ACHN (cell line): ENCODE measurements around the gene URM1.
"Not testable (repeated sequence)": the region's sequence is repeated elsewhere in the genome, so short reads cannot be mapped to it uniquely, and the experiment has no call there.

Experiments used
- DNase-seq: peaks from one replicate; pipeline ENCODE4 v3.0.0-alpha.2; 2015
- in situ Hi-C: cut with HindIII; loops from 2 replicates; pipeline ENCODE4 v1.10.0; 2017; ENCODE audit warnings: low sequenced_read_pairs, low pct_ligation_motif_present, low pct_unique_long_range_greater_than_20kb

URM1 gene

DNA sequence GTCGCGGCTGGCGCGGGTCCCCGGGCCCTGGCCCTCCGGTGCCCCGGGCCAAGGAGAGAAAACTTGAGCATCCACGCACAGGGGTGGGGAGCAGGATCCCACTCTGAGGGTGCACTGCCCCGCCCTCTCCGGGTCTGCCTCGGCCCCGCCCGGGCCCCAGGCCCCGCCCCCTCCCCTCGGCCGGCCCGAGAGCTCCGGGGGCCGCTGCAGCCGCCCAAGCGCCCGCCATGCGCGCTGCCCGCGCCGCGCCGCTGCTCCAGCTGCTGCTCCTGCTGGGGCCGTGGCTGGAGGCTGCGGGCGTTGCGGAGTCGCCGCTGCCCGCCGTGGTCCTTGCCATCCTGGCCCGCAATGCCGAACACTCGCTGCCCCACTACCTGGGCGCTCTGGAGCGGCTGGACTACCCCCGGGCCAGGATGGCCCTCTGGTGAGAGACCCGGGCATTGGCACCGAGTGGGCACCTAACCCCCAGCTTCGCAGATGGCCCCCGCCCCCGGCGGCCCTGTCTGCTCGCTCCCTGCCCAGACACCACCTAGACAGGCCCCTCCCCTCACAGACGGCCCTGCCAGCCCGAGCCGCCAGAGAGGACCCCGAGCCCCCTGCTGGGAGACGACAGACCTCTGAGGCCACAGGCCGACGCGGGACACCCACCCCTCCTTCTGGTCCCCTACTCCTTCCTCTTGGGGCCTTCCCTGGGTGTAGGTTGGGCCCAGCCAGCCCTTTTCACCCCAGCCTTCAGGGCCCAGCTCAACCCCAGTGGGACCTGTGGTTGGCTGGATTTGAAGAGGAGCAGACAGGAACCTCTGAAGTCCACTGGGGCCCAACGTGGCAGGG lies 49.7 kb downstream of the URM1 start, which contains the start of gene CERCAM:
Gene CERCAM, plus strand, starts transcription at position 207 of the 831 bp plus-strand sequence. Its CDS starts 21 bp downstream, at position 228.
- peak; percentile 52 for DNase-seq
- in situ Hi-C loops: no loop called here

DNA sequence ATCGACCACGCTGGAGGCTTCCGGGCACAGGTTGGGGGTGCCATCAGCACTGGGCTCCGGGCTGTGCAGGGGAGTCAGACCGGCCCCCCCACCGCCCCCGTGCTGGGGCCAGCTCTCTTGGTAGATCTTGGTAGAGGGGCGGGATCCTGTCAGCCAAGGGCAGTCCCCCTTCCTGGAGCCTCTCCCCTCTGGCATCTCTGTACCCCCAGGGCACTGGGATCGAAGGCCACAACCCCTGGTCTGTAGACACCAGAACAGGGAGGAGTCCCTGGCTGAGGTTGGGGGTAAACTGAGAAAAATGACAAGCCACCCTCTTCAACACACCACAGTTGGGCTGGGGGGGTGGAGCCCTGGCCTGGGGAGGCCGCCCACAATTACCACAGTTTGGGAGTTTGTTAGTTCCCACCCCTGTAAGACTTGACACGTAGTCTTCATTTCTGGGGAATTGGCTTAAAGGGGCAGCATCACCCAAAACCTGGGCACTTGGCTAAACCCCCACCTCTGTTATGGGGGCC lies 50.4 kb downstream of the URM1 start:
- in situ Hi-C loops: no loop called here
- no peak for DNase-seq

DNA sequence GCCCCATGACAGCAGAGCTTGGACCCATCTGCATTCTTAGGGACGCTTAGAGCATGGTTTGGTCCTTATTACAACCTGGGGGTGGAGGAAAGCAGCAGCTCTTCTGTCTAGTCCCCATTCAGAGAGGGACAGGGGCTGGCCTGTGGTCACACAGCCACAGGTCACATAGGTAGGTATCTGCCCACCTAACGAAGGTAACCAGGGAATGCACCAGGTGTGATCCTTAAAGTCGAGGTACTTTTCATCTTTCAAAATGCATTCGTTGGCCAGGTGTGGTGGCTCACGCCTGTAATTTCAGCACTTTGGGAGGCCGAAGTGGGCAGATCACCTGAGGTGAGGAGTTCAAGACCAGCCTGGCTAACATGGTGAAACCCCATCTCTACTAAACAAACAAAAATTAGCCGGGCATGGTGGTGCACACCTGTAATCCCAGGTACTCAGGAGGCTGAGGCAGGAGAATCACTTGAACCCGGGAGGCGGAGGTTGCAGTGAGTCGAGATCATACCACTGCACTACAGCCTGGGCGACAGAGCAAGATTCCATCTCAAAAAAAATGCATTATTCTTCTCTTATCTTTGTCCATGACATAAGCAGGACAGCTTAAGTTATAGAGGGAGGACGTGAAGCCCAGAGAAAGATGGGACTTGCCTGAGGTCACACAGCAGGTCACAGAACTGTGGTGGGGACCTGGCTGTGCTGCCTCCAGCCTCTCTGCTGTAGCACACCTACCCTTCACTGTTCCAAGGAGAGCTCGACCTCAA lies 51.0 kb downstream of the URM1 start:
- in situ Hi-C loops, DNase-seq: not testable (repeated sequence)

DNA sequence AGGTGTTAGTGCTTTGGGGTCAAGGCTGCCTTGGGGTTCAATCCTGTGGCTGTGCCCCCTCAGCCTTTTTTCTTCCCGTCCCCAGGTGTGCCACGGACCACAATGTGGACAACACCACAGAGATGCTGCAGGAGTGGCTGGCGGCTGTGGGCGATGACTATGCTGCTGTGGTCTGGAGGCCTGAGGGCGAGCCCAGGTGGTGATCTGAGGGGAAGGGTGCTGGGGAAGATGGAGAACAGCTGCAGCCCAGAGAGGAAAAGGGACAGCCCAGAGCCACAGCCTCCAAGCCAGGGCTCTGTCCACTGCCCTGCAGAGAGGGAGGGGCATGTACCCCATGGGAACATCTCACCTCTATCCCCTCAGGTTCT lies 51.6 kb downstream of the URM1 start:
- no peak for DNase-seq
- in situ Hi-C loops: no loop called here

DNA sequence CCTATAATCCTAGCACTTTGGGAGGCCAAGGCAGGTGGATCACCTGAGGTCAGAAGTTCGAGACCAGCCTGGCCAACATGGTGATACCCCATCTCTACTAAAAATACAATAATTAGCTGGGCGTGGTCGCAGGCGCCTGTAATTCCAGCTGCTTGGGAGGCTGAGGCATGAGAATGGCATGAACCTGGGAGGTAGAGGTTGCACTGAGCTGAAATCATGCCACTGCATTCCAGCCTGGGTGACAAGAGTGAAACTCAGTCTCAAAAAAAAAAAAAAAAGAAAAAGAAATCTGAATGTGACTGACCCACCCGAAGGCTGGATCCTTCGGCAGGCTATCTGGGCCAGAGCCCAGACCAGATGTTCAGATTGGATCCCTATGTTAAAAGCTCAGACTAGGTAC lies 52.2 kb downstream of the URM1 start:
- DNase-seq, in situ Hi-C loops: not testable (repeated sequence)

DNA sequence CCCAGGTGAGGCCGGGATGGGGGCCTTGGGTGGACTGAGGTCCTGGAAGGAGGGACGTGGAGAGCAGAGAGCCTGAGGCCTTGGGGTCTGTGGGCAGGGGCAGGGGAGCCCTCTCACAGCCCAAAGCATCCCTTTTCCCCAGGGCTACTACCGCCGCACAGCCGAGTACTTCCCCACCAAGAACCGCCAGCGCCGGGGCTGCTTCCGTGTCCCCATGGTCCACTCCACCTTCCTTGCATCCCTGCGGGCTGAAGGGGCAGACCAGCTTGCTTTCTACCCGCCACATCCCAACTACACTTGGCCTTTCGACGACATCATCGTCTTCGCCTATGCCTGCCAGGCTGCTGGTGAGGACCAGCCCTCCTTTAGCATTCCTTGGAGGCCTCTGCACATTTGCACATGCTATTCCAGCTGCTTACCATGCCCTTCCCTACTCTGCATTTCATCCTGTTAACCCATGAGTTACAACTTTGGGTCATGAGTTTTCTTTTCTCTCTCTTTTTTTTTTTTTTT lies 53.1 kb downstream of the URM1 start:
- DNase-seq: no peak
- in situ Hi-C loops: no loop called here

DNA sequence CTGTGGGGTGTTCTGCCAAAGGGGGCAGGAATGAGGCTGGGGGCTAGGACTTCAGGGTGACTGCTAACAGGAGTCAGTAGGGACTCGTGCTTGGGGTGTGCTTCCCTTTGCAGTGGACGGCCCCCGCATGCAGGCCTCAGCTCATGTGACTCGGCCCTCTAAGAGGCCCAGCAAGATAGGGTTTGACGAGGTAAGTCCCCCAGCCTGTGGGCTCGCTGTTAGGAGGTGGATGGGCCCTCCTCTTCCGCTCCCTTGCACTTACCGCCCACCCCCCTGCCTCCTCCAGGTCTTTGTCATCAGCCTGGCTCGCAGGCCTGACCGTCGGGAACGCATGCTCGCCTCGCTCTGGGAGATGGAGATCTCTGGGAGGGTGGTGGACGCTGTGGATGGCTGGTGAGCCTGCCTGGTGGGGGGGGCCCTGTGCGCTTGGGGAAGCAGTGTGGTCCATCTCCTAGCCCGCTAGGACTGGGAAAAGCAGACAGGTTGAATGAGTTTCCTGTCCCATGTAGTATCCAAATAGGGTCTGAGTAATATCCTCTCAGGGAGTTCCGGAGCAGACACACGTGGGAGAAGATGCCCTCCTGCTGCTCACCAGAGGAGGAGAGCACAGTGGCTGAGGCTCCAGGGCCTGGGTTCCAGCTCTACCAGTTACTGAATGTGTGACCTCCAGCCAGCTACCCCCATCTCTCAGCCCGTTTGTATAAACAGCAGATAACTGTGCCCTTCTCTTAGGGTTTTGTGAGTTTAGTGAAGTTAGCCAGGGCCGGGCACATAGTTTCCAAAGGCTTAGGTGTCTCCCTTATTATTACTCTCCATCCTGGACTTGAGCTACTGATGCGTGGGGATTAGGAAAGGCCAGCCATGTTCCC lies 57.7 kb downstream of the URM1 start:
- in situ Hi-C loops: no loop called here
- DNase-seq: no peak

DNA sequence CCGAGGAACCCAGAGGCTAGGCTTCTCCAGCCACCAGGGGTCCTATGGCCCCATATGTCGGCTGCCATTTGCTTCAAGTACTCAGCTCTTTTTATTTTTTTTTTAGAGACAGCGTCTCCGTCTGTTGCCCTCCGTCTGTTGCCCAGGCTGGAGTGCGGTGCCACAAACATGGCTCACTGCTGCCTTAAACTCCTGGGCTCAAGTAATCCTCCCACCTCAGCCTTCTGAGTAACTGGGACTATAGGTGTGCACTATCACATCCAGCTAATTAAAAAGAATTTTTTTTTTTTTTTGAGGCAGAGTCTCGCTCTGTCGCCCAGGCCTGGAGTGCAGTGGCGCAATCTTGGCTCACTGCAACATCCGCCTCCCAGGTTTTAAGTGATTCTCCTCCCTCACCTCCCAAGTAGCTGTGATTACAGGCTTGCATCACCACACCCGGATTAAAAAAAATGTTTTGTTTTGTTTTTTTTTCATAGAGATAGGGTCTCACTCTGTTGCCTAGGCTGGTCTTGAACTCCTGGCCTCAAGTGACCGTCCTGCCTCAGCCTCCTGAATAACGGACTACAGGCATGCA lies 58.4 kb downstream of the URM1 start:
- in situ Hi-C loops: no loop called here
- no peak for DNase-seq

DNA sequence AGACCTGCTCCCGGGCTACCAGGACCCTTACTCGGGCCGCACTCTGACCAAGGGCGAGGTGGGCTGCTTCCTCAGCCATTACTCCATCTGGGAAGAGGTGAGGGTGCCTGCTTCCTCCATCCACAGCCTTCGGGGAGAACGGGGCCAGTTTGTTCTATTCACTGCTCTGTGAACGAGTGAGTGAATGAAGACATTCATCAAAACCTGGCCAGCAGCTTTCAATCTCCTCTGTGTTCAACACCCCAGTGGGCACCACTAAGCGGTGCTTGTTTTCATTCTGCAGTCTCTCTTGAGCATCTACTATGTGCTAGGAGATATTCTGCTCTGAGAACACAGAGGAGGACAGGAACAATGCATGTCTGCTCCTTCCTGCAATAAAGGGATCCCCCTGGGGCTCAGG lies 60.0 kb downstream of the URM1 start:
- in situ Hi-C loops: no loop called here
- DNase-seq: no peak

DNA sequence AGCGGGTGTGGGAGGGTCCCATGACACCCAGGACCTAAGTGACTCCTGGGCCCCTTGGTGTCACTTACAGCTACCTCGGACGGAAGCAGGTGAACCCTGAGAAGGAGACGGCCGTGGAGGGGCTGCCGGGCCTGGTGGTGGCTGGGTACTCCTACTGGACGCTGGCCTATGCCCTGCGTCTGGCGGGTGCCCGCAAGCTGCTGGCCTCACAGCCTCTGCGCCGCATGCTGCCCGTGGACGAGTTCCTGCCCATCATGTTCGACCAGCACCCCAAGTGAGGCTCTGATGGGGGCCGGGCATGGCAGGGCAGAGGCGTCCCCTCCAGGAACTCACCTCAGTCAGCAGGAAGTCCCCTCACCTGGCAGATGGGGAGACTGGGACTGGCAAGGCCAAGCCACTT lies 63.2 kb downstream of the URM1 start:
- DNase-seq: no peak
- in situ Hi-C loops: no loop called here

DNA sequence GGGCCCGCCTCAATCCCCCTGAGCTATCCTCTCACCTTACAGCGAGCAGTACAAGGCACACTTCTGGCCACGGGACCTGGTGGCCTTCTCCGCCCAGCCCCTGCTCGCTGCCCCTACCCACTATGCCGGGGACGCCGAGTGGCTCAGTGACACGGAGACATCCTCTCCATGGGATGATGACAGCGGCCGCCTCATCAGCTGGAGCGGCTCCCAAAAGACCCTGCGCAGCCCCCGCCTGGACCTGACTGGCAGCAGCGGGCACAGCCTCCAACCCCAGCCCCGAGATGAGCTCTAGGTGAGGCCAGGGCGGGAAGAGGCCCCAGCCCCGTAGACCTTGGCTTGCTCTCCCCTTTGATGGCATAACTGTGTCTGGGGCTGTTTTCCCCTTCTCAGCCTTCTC lies 64.4 kb downstream of the URM1 start:
- no peak for DNase-seq
- in situ Hi-C loops: no loop called here

DNA sequence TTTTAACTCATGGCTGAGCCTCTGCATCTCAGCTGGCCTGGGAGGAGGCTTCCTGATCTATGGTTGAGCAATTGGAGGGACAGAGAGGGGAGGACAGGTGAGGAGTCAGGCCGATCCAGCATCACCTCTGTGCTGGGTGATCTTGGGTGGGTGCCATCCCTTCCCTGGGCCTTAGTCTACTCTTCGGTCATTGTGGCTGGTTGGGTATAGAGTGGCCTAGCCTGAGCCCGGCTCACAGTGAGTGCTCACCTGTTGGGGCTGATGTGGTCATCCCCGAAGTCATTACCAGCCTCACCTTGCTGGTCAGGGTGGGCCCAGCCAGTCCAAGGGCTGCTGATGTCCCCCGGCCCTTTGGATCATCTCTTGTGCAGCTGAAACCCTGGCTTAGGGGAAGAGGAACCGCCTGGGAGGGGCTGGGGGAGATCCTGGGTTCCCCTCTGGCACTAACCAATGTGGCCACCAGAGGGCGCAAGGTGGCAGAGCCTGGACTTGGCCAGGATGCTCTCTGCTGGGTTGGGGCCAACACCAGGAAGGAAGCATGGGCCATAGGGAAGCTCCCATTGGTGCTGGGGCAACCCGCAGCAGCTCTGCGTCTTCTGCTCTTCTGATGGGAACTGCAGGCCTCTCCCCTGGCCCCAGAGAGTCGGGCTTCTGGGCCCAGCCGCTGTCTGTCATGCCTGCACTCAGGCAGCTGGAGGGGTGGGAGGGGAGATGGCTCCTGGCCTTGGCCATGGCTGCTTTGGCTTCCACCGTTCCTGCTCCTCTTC lies 67.4 kb downstream of the URM1 start:
- in situ Hi-C loops: no loop called here
- DNase-seq: peak; percentile 76

DNA sequence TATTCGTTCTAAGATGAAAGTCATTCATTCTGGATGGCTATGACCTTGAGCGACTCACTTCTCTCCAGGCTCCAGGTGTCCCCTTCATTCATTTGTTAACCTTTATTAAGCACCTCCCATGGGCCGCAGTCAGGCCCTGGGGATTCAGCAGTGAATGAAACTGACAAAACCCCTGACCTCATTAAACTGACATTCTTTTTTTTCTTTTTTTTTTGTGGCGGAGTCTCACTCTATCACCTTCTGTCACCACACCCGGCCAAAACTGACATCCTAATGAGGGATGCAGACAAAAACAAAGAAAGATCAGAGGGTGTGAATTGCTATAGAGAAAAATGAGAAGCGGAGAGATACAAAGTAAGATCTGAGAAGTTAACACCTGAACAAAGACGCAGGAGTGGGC lies 68.1 kb downstream of the URM1 start:
- in situ Hi-C loops: no loop called here
- no peak for DNase-seq
